Astrocyte (in vitro differentiated cells and primary cell): ENCODE data around the gene TNP1. TPM values are rescaled to one million over a fixed set of nuclear protein-coding genes. Genes with fewer than 3 reads are reported as not detected.

ENCODE experiments used
- DNase-seq: peaks from one replicate; pipeline ENCODE4 v3.0.0-alpha.2; 2010; ENCODE audit warnings: low read depth
- FAIRE-seq: peaks from 2 replicates; lab custom pipeline; 2011; peaks lifted over from hg19 to GRCh38; lab: Jason Lieb, UNC
- H2AFZ ChIP-seq: 2 replicates; pipeline ENCODE4 v1.6.0; 2012; ENCODE audit warnings: low read depth, low read length, inconsistent platforms
- H3K27ac ChIP-seq: 2 replicates; pipeline ENCODE4 v1.5.1; 2011; ENCODE audit warnings: low read depth, low read length, inconsistent platforms
- H3K27me3 ChIP-seq: 2 replicates; pipeline ENCODE4 v1.6.0; 2011; ENCODE audit warnings: low read length, inconsistent platforms; ENCODE audit not compliant: insufficient read depth
- H3K36me3 ChIP-seq: 2 replicates; pipeline ENCODE4 v1.5.1; 2011; ENCODE audit warnings: low read length, inconsistent platforms; ENCODE audit not compliant: insufficient read depth
- H3K4me1 ChIP-seq: 2 replicates; pipeline ENCODE4 v1.5.1; 2011; ENCODE audit warnings: low read length, inconsistent platforms; ENCODE audit not compliant: insufficient read depth
- H3K4me2 ChIP-seq: 2 replicates; pipeline ENCODE4 v1.6.0; 2012; ENCODE audit warnings: low read length, inconsistent platforms
- H3K4me3 ChIP-seq: 2 replicates; pipeline ENCODE4 v1.5.1; 2011; ENCODE audit warnings: low read depth, mild to moderate bottlenecking, low read length, inconsistent platforms; ENCODE audit not compliant: insufficient read depth
- H3K79me2 ChIP-seq: 2 replicates; pipeline ENCODE4 v1.6.0; 2012; ENCODE audit warnings: mild to moderate bottlenecking, low read length, inconsistent platforms; ENCODE audit not compliant: insufficient read depth
- H3K9ac ChIP-seq: 2 replicates; pipeline ENCODE4 v1.6.0; 2012; ENCODE audit warnings: mild to moderate bottlenecking, low read length, inconsistent platforms
- H3K9me3 ChIP-seq: 2 replicates; pipeline ENCODE4 v1.5.1; 2012; ENCODE audit warnings: low read depth, mild to moderate bottlenecking, low read length, inconsistent platforms; ENCODE audit not compliant: insufficient read depth
- H4K20me1 ChIP-seq: 2 replicates; pipeline ENCODE4 v1.6.0; 2012; ENCODE audit warnings: low read length, inconsistent platforms; ENCODE audit not compliant: insufficient read depth
- H3K27ac Mint-ChIP-seq: one replicate; pipeline ENCODE4 v1.8.0; 2021; ENCODE audit warnings: mild to moderate bottlenecking, mixed read lengths; ENCODE audit not compliant: unreplicated experiment
- H3K27me3 Mint-ChIP-seq: one replicate; pipeline ENCODE4 v1.8.0; 2021; ENCODE audit warnings: low read depth, mixed read lengths; ENCODE audit not compliant: unreplicated experiment
- H3K36me3 Mint-ChIP-seq: one replicate; pipeline ENCODE4 v1.8.0; 2021; ENCODE audit warnings: low read depth, mixed read lengths; ENCODE audit not compliant: unreplicated experiment
- H3K4me1 Mint-ChIP-seq: one replicate; pipeline ENCODE4 v1.8.0; 2021; ENCODE audit warnings: low read depth, mixed read lengths; ENCODE audit not compliant: unreplicated experiment
- H3K4me3 Mint-ChIP-seq: one replicate; pipeline ENCODE4 v1.8.0; 2021; ENCODE audit warnings: mild to moderate bottlenecking, moderate library complexity, mixed read lengths; ENCODE audit not compliant: unreplicated experiment
- H3K9me3 Mint-ChIP-seq: one replicate; pipeline ENCODE4 v1.8.0; 2021; ENCODE audit warnings: mild to moderate bottlenecking, mixed read lengths; ENCODE audit not compliant: unreplicated experiment
- CTCF ChIP-seq: IDR thresholded peaks from 2 replicates; pipeline ENCODE4 v1.5.1; 2011; ENCODE audit warnings: low read depth, mild to moderate bottlenecking, inconsistent platforms, low read length, moderate library complexity; ENCODE audit not compliant: insufficient read depth
- EZH2 ChIP-seq: IDR thresholded peaks from 2 replicates; pipeline ENCODE4 v1.6.1; 2012; ENCODE audit warnings: mild to moderate bottlenecking, low read length, inconsistent platforms; ENCODE audit not compliant: insufficient read depth
- total RNA-seq: library from RNA; stranded (reverse); gene quantifications from 2 replicates; pipeline ENCODE4 v1.2.1, GENCODE V29; 2021

Gene TNP1
- total RNA-seq, 1 donor from 2014 or later, result not detected

GRCh38 chr2:216887138-216887537 is 27.3 kb upstream of the TNP1 start:
- H3K27ac Mint-ChIP-seq, result no peak overlapping the region
- H3K9me3 Mint-ChIP-seq, result peaks cover 4% of the 10 kb centered on the region
- no peak for DNase-seq
- TF ChIP-seq CTCF (no peak), EZH2 (no peak)
- Histone ChIP-seq H3K4me3 (no peak overlapping the region), H3K9ac (no peak overlapping the region), H4K20me1 (no peaks in the 10 kb centered on the region), H3K4me1 (no peaks in the 10 kb centered on the region), H3K27me3 (peaks cover 2% of the 10 kb centered on the region), H3K4me2 (no peak overlapping the region), H3K9me3 (no peaks in the 10 kb centered on the region), H3K36me3 (no peaks in the 10 kb centered on the region), H2AFZ (no peak overlapping the region), H3K79me2 (no peaks in the 10 kb centered on the region), H3K27ac (no peak overlapping the region)
- FAIRE-seq, result no peak
- no peaks in the 10 kb centered on the region for H3K4me1 Mint-ChIP-seq
- peaks cover 35% of the 10 kb centered on the region for H3K27me3 Mint-ChIP-seq
- H3K4me3 Mint-ChIP-seq, result no peak overlapping the region
- peaks cover 2% of the 10 kb centered on the region for H3K36me3 Mint-ChIP-seq

- H3K36me3 ChIP-seq, result no peaks in the 10 kb centered on the region
- H3K4me1 ChIP-seq, result no peaks in the 10 kb centered on the region
- H3K9ac ChIP-seq, result no peak overlapping the region
- H3K4me2 ChIP-seq, result no peak overlapping the region
- peaks cover 2% of the 10 kb centered on the region for H3K27me3 ChIP-seq
- H3K4me3 ChIP-seq, result no peak overlapping the region
- TF ChIP-seq CTCF (no peak), EZH2 (no peak)
- Mint-ChIP-seq H3K4me1 (peaks cover 3% of the 10 kb centered on the region), H3K36me3 (peaks cover 2% of the 10 kb centered on the region), H3K27me3 (peaks cover 37% of the 10 kb centered on the region), H3K9me3 (peaks cover 5% of the 10 kb centered on the region), H3K27ac (no peak overlapping the region), H3K4me3 (no peak overlapping the region)
- H3K9me3 ChIP-seq, result no peaks in the 10 kb centered on the region
- no peak for DNase-seq
- FAIRE-seq, result no peak
- no peak overlapping the region for H3K27ac ChIP-seq
- H2AFZ ChIP-seq, result no peak overlapping the region
- H4K20me1 ChIP-seq, result no peaks in the 10 kb centered on the region
- H3K79me2 ChIP-seq, result no peaks in the 10 kb centered on the region
Measured at GRCh38 chr2:216885117-216885553, 25.3 kb upstream of the TNP1 start.

GRCh38 chr2:216884347-216884746 is 24.5 kb upstream of the TNP1 start:
- Histone ChIP-seq H3K9me3 (no peaks in the 10 kb centered on the region), H3K4me1 (no peaks in the 10 kb centered on the region), H4K20me1 (no peaks in the 10 kb centered on the region), H3K79me2 (no peaks in the 10 kb centered on the region), H3K36me3 (no peaks in the 10 kb centered on the region), H3K4me3 (no peak overlapping the region), H3K27me3 (no peaks in the 10 kb centered on the region), H3K4me2 (no peak overlapping the region), H3K27ac (no peak overlapping the region), H3K9ac (no peak overlapping the region), H2AFZ (no peak overlapping the region)
- FAIRE-seq (no peak), DNase-seq (no peak)
- H3K27ac Mint-ChIP-seq, result no peak overlapping the region
- peaks cover 2% of the 10 kb centered on the region for H3K36me3 Mint-ChIP-seq
- H3K4me3 Mint-ChIP-seq, result no peak overlapping the region
- H3K4me1 Mint-ChIP-seq, result peaks cover 4% of the 10 kb centered on the region
- peaks cover 11% of the 10 kb centered on the region for H3K9me3 Mint-ChIP-seq
- no peak for TF ChIP-seq CTCF
- TF ChIP-seq EZH2, result no peak
- H3K27me3 Mint-ChIP-seq, result peaks cover 43% of the 10 kb centered on the region
